Activated CD4-positive, CD25-positive, alpha-beta regulatory T cell treated with anti-CD3 and anti-CD28 coated beads, Interleukin-2, amount 50 U/mL, for 24 hours (primary cell): ENCODE measurements around the gene HIGD1A.

Experiments used
- ATAC-seq, 2 donors: fragments of 150-1000 bp; cut with Tn5 transposase; one replicate each; pipeline ENCODE4 v1.10.0; 2021; ENCODE audit warnings: mild to moderate bottlenecking in 1 of 2, moderate library complexity in 1 of 2

Gene HIGD1A

GRCh38 chr3:42753757-42754156 lies 50.5 kb downstream of the HIGD1A start:
- no peak for ATAC-seq

- no peak for ATAC-seq
Observed at GRCh38 chr3:42752961-42753360, 51.3 kb downstream of the HIGD1A start.

GRCh38 chr3:42752441-42752840 lies 51.8 kb downstream of the HIGD1A start:
- no peak for ATAC-seq

DNA sequence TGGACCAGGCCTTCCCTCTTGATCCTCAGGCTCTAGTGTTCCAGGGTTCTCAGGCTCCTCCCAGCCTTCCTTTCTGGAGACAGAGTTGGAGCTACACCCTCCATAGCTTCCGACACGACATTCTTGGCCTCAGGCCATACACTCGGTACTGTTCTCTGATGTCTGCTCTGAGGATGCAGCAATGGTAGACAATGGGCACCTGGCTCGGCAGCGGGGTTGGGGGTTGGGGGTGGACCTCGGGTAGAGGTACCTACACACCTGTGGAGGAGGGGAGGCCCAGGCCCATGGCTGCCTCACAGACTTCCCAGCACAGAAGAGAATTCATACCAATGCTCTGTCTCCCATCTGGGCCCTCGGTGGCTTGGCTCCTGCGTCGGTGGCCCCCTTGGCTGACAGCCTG lies 52.7 kb downstream of the HIGD1A start:
- ATAC-seq: no peak

DNA sequence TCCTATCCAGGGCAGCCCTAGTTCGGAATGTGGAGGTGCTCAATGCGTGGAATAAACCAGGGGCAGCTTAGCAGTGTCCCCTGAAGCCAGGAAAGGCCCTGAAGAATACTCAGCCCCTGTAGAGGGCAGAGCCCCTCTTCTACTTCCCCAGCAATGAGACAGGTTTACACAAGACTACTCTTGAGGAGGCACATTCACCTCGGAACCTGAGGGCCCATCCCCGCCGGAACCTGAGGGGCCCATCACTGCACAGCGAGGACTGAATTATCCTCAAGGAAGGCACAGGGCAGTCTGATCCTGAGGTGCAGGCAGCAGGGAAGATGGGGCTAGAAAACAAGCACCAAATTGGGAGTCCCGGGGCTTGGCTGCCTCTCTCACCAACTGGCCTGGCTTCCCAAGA lies 53.5 kb downstream of the HIGD1A start:
- no peak for ATAC-seq

- no peak for ATAC-seq
Observed at GRCh38 chr3:42749753-42750231, 54.5 kb downstream of the HIGD1A start.

GRCh38 chr3:42749025-42749752 lies 55.1 kb downstream of the HIGD1A start:
- no peak for ATAC-seq

- peak in 1 of 2 donors; percentile 49 for ATAC-seq
Observed at GRCh38 chr3:42747581-42747980, 56.7 kb downstream of the HIGD1A start.

- ATAC-seq: no peak
Observed at GRCh38 chr3:42746455-42747450, 57.5 kb downstream of the HIGD1A start.

DNA sequence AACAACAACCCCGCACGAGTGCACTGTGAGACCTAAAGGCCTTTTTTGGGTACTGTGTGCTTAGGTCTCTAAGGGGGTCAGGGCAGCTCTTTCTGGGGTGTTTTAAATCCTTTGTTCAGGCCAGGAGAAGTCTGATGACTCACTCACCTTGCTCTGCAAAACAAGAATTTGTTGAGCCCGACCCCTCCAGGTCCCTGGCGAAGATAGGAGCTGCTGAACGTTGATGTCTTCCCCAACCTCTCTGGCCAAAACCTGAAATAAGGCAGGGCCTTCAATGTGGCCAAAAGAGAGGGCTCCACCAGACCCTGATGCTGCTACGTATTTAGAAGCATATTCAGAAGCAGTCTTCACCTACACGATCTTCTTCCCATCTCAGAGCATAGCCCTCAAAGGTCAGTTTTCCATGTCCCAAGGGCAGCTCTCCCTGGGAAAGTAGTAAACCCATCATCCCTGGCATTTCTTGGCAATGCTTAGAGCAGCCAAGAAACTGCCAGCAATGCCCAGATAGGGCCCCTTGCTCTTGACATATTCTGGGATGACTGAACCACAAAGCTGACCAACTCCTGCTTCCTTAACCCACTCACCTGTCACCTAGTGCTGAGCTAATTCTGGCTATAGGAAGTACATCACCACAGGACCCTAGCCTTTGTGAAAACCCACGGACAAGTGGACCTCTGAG lies 58.4 kb downstream of the HIGD1A start:
- no peak for ATAC-seq

DNA sequence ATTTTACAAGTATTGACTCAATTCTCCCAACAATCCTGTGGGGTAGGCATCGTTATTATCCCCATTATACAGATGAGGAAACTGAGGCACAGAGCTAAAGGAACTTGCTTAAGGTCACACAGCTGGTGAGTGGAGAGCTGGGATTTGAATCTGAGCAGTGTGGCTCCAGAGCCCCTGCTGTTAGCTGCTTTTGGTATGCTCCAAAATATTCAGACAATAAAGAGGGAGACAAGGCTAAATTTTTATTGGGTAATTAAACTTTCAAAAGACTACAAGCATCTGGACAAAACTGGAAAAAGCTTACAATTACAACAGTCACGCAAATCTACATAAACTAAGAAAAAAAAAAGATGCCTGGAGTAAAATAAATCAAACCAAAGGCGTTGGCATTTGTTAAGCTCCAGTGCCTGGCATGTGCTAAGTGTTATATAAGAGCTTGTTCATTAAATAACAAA lies 59.0 kb downstream of the HIGD1A start:
- ATAC-seq: no peak

DNA sequence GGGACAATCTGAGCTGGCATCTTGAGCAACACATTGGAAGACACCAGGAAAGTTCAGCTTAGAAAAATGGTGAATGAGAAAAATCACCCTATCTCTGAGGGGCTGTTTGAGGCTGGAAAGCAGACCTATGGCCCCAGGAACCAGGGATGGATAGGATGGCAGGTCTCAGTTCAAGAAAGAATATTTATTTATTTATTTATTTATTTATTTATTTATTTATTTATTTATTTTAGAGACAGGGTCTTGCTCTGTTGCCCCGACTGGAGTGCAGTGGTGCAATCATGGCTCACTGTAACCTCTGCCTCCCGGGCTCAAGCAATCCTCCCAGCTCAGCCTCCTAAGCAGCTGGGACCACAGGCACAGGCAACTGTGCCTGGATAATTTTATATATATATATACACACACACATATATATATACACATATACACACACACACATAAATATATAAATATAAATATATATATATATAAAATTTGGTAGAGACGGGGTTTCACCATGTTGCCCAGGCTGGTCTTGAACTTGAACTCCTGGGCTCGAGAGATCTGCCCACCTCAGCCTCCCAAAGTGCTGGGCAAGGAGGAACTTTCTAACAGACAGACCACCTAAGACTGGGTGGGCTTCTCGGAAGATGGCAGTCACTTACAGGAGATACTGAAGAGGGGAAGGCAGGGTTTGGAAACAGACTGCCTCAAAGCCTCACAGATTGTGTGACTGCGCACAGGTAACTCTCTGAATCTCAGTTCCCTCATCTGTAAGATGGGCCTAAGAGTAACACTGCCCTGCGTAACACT lies 60.9 kb downstream of the HIGD1A start:
- no peak for ATAC-seq

DNA sequence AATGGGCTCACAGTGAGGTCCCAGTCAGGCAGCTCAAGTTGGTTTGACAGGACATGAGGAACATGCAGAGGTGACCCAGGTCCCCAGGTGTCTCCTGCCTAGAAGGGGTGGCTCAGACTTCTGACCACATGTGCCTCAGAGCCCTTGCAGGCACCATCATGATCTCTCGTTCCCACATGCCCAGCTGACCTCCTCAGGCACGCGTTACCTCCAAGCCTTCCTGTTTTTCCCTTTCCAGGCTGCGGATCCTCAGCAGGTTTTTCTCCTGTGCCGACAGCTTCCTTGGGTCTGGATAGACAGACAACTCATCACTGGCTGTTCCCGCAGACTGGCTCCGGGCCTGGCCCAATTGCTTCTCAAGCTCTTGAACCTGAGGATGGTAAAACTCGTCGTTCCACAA lies 61.6 kb downstream of the HIGD1A start:
- ATAC-seq: no peak

- no peak for ATAC-seq
Observed at GRCh38 chr3:42742259-42742658, 62.0 kb downstream of the HIGD1A start.

- ATAC-seq: no peak
Observed at GRCh38 chr3:42741796-42742195, 62.5 kb downstream of the HIGD1A start.

DNA sequence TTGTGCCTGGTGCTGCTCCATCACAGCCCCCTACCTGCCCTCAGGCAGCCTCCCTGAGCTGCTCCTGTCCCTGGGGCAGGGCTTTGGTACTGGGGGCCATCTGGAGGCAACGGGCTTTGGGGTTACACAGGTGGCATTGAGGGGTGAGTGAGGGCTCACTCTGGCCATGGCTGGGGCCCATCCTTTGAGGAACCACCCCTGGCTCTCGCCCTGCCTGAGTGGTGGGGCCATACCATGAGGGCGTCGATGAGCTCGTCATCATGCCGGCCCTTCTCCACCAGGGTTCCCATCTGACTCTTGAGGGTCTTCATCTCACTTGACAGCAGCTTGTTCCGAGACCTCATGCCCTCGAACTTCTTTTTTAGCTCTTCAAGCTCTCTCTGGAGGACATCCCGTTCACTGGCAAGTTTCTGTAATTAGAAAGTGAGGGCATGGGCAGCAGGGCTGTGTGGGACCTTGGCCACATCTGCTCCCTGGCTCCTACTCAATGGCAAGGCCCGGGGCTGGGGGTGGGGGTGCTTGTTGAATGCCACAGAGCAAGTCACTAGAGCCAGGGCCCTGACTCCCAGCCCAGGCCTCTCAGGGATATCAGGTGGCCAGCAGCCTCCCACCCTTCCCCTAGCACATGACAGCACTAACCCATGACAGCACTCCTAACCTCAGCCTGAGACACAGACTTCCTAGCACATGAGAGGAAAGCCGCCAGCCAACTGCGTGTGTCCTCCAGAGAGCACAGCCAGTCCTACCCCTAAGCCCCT lies 64.7 kb downstream of the HIGD1A start:
- ATAC-seq: no peak

GRCh38 chr3:42736531-42736930 lies 67.8 kb downstream of the HIGD1A start:
- ATAC-seq: no peak

DNA sequence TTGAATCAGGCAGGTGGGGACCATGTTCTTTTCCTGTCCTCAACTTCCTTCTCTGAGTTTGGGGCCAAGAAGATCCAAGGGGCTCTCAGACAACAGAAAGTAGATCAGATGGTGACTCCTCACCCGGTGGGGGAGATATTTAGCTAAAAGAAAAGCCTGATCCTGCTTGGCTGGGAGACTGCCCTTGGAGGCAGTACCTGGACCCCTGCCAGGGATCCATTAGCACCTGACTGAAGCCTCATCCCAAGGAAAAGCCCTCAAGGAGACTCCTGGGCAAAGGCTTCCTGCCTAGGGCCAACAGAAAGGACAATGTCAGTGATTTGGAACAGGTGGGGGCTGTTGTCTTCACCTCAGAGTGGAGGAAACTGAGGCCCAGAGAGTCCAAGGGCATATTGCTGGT lies 68.2 kb downstream of the HIGD1A start:
- no peak for ATAC-seq

DNA sequence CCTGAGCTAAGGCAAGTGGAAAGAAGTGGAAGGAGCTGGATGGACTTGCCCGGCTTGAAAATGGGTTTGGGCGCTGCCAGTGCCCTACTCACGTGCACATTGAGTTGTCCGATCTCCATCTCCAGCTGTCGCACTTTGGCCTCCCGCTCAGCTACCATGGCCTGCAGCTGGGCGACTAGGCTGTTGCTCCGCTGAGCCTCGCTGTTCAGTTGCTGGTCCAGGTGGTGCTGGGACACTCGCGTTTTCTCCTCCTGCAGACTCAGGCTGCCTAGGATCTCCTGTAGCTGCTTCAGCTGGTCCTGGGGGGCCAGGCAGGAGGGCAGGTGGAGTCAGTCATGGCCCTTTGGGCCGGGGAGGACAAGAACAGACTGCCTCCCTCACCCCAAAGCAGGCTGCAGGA lies 68.7 kb downstream of the HIGD1A start:
- ATAC-seq: no peak

DNA sequence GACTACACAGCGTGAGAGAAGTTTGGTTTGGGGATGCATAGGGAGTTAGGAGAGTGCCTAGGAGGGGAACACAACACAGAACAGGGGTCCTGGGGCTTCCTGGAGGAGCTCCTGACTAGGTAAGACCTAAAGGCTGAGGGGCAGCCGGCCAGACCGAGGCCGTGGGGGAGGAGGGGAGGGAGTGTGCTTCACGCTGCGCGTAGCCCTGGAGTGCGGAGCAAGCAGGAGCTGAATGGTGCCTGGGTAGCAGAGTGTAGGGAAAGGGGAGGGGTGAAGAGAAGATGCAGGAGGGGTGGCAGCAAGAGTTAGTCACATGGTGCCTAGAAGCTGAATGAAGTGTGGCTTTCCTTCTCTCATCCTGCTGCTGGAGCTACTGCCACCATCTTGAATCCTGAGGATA lies 69.3 kb downstream of the HIGD1A start:
- ATAC-seq: no peak

GRCh38 chr3:42734263-42734860 lies 69.9 kb downstream of the HIGD1A start:
- ATAC-seq: no peak
